K562 (cell line): ENCODE data around the gene DNASE2. TPM values are rescaled to one million over a fixed set of nuclear protein-coding genes. Genes with fewer than 3 reads are reported as not detected.

Experiments
- ATAC-seq: fragments of 200-7000 bp; cut with Tn5 transposase; 3 replicates; pipeline ENCODE4 v1.9.1; 2020; ENCODE audit warnings: moderate library complexity
- BruUV-seq: library from RNA; stranded (reverse); fragments of 400-500 nt; replicated peaks from 2 replicates; lab custom pipeline; 2021; lab: Mats Ljungman, UMichigan
- CTCF ChIA-PET: fragments of 300-600 bp; formaldehyde crosslinking; extraction: SDS; loops from one replicate; lab custom pipeline; 2021; ENCODE audit warnings: low intra/inter-chr PET ratio; lab: Yijun Ruan, JAX
- POLR2A ChIA-PET: fragments of 300-600, 350-650 bp; sonication (Branson Sonifier 250); formaldehyde crosslinking; extraction: SDS; loops from one replicate; lab custom pipeline; 2021; ENCODE audit warnings: antibody characterized with exemption, inconsistent platforms; lab: Yijun Ruan, JAX
- DNase-seq, 4 experiments: peaks; one replicate each; pipeline versions ENCODE4 v3.0.0 to v3.0.0-alpha.2; 2011 to 2018; ENCODE audit warnings: low spot score in 3 of 4, mixed read lengths in 3 of 4; ENCODE audit errors: extremely low read depth in 1 of 4
- FAIRE-seq: peaks from 2 replicates; lab custom pipeline; 2011; peaks lifted over from hg19 to GRCh38; lab: Jason Lieb, UNC
- H2AFZ ChIP-seq: 2 replicates; pipeline ENCODE4 v1.6.0; 2011; ENCODE audit warnings: low read depth, low read length, control low read depth, inconsistent platforms
- H3K27ac ChIP-seq: fragments of 200-600 bp; 3 replicates; pipeline ENCODE4 v1.8.0; 2011; ENCODE audit warnings: low read depth, mild to moderate bottlenecking, control low read depth, inconsistent platforms, low read length, moderate library complexity, mixed read lengths; ENCODE audit errors: extremely low read depth
- H3K27me3 ChIP-seq, 2 experiments: fragments of 300-600 bp in 1 of 2; 2 replicates in 1 of 2; 3 replicates in 1 of 2; pipeline versions ENCODE4 v1.6.0 to v1.8.0; 2011; ENCODE audit warnings: inconsistent platforms in 2 of 2, low read length in 2 of 2, mild to moderate bottlenecking in 1 of 2, mixed read lengths in 1 of 2, moderate library complexity in 1 of 2; ENCODE audit not compliant: control insufficient read depth in 2 of 2, insufficient read depth in 2 of 2
- H3K36me3 ChIP-seq: fragments of 300-600 bp; 3 replicates; pipeline ENCODE4 v1.8.0; 2011; ENCODE audit warnings: mild to moderate bottlenecking, low read length, inconsistent platforms; ENCODE audit not compliant: control insufficient read depth, insufficient read depth
- H3K4me1 ChIP-seq, 2 experiments: fragments of 200-600 bp in 1 of 2; replicated peaks in 1 of 2; 2 replicates in 1 of 2; 3 replicates in 1 of 2; pipeline versions ENCODE4 v1.5.1 to v1.8.0; 2011; ENCODE audit warnings: inconsistent platforms in 2 of 2, low read length in 2 of 2, mild to moderate bottlenecking in 1 of 2, mixed read lengths in 1 of 2, moderate library complexity in 1 of 2; ENCODE audit not compliant: control insufficient read depth in 2 of 2, insufficient read depth in 2 of 2
- H3K4me2 ChIP-seq: 2 replicates; pipeline ENCODE4 v1.6.1; 2011; ENCODE audit warnings: low read length, control low read depth, inconsistent platforms, mixed read lengths; ENCODE audit not compliant: insufficient read depth
- H3K4me3 ChIP-seq: fragments of 200-600 bp; sonication (generic), shearing (Covaris generic); 2 replicates; pipeline ENCODE4 v1.5.1; 2016; ENCODE audit warnings: control low read depth, inconsistent platforms
- H3K79me2 ChIP-seq: fragments of 200-600 bp; 3 replicates; pipeline ENCODE4 v1.8.0; 2011; ENCODE audit warnings: low read length, inconsistent platforms; ENCODE audit not compliant: control insufficient read depth, insufficient read depth
- H3K9ac ChIP-seq, 2 experiments: 2 replicates each; pipeline versions ENCODE4 v1.6.0 to v1.6.1; 2011; ENCODE audit warnings: low read depth in 2 of 2, low read length in 2 of 2, control low read depth in 1 of 2, inconsistent platforms in 1 of 2, mild to moderate bottlenecking in 1 of 2, mixed read lengths in 1 of 2; ENCODE audit not compliant: insufficient read depth in 1 of 2
- H3K9me1 ChIP-seq: one replicate; pipeline ENCODE4 v1.6.0; 2011; ENCODE audit warnings: inconsistent platforms, mild to moderate bottlenecking, low read length, moderate library complexity; ENCODE audit not compliant: control insufficient read depth, insufficient read depth
- H3K9me3 ChIP-seq: replicated peaks from 2 replicates; pipeline ENCODE4 v1.5.1; 2011; ENCODE audit warnings: low read depth, low read length, inconsistent platforms; ENCODE audit not compliant: control insufficient read depth, insufficient read depth
- H4K20me1 ChIP-seq: replicated peaks from 2 replicates; pipeline ENCODE4 v1.6.1; 2011; ENCODE audit warnings: low read length, inconsistent platforms, mixed read lengths; ENCODE audit not compliant: control insufficient read depth, insufficient read depth
- ADNP ChIP-seq: fragments of 200-800 bp; sonication (Bioruptor generic); IDR thresholded peaks from 2 replicates; pipeline ENCODE4 v1.6.1; 2016; ENCODE audit warnings: missing genetic modification characterization, missing compliant biosample characterization
- BCOR ChIP-seq: fragments of 450-650 bp; IDR thresholded peaks from 2 replicates; pipeline ENCODE4 v1.6.1; 2016
- CEBPB ChIP-seq: fragments of 450-650 bp; IDR thresholded peaks from 2 replicates; pipeline ENCODE4 v1.6.1; 2016; ENCODE audit warnings: missing genetic modification characterization, missing compliant biosample characterization
- ESRRA ChIP-seq: fragments of 450-650 bp; IDR thresholded peaks from 2 replicates; pipeline ENCODE4 v1.6.1; 2014; ENCODE audit warnings: low read depth, mild to moderate bottlenecking, moderate library complexity, borderline replicate concordance
- ESRRB ChIP-seq: fragments of 250-450 bp; sonication (Bioruptor Pico); IDR thresholded peaks from 2 replicates; pipeline ENCODE4 v1.5.0; 2020; ENCODE audit warnings: mild to moderate bottlenecking, moderate library complexity, borderline replicate concordance
- HDAC1 ChIP-seq, 2 experiments: fragments of 450-650 bp; IDR thresholded peaks; 2 replicates each; pipeline ENCODE4 v1.6.1; 2016 to 2017; ENCODE audit warnings: inconsistent platforms in 1 of 2, mild to moderate bottlenecking in 1 of 2, moderate library complexity in 1 of 2
- RBM15 ChIP-seq: fragments of 200-400 bp; formaldehyde crosslinking; IDR thresholded peaks from 2 replicates; pipeline ENCODE4 v1.6.1; 2018; ENCODE audit warnings: mild to moderate bottlenecking, low read length, moderate library complexity; ENCODE audit not compliant: insufficient read depth
- RBM25 ChIP-seq: fragments of 200-400 bp; formaldehyde crosslinking; IDR thresholded peaks from 2 replicates; pipeline ENCODE4 v1.6.1; 2018; ENCODE audit warnings: low read length, low read depth, moderate library complexity; ENCODE audit not compliant: severe bottlenecking
- TAF7 ChIP-seq: fragments of 450-650 bp; IDR thresholded peaks from 2 replicates; pipeline ENCODE4 v1.6.1; 2016; ENCODE audit warnings: missing genetic modification characterization, missing compliant biosample characterization
- ZNF224 ChIP-seq: sonication (generic); formaldehyde crosslinking; IDR thresholded peaks from 2 replicates; pipeline ENCODE4 v1.8.0; 2022; ENCODE audit warnings: mild to moderate bottlenecking, missing genetic modification reagents
- ZNF551 ChIP-seq: fragments of 250-450 bp; sonication (Bioruptor Pico); IDR thresholded peaks from 2 replicates; pipeline ENCODE4 v1.5.0; 2021; ENCODE audit warnings: mild to moderate bottlenecking, moderate library complexity
- ZNF609 ChIP-seq: sonication (generic); formaldehyde crosslinking; IDR thresholded peaks from 2 replicates; pipeline ENCODE4 v1.8.1; 2023; ENCODE audit warnings: missing genetic modification reagents, mild to moderate bottlenecking, borderline replicate concordance
- WGBS: fragments of 100-300 bp; shearing (Covaris generic); methylation state at CpG from one replicate; pipeline ENCODE4 v1.1.6; 2016; ENCODE audit warnings: low coverage, mixed read lengths; ENCODE audit not compliant: insufficient coverage; ENCODE audit errors: missing lambda C conversion rate; 5-methylcytosine and 5-hydroxymethylcytosine counted together
- in situ Hi-C: fragments of 300-500 bp; cut with MboI; formaldehyde crosslinking; loops from 4 replicates; pipeline ENCODE4 v1.15.0; 2018; ENCODE audit warnings: inconsistent platforms, mixed read lengths
- intact Hi-C: fragments of 100-400 bp; cut with micrococcal nuclease; formaldehyde crosslinking; loops from 2 replicates; pipeline ENCODE4 v1.14.2; 2022
- polyA plus RNA-seq, 8 experiments: library from polyadenylated mRNA; depleted of rRNA in 4 of 8; stranded (reverse) in 5 of 8; unstranded in 3 of 8; fragments of >200 nt; fragmentation: Nextera tagmentation in 2 of 8; fragmentation: Illumina TruSeq in 1 of 8; extraction: Ambion mirVana in 2 of 8; extraction: Trizol in 1 of 8; gene quantifications; 2 replicates each; pipeline versions ENCODE4 v1.2.1 to v1.2.3, GENCODE V29; 2011 to 2014; ENCODE audit warnings: inconsistent platforms in 1 of 8, missing spikeins in 1 of 8
- total RNA-seq, 7 experiments: library from RNA; depleted of rRNA in 6 of 7; stranded (reverse); fragments of >200 nt in 6 of 7; fragmentation: Illumina TruSeq in 2 of 7; extraction: Trizol in 2 of 7; gene quantifications; 2 replicates each; pipeline versions ENCODE4 v1.2.1 to v1.2.3, GENCODE V29; 2011 to 2021; ENCODE audit warnings: low replicate concordance in 1 of 7
- TF ChIP-seq, protein P1 (sequence below): fragments of 250-450 bp; sonication (Bioruptor Pico); IDR thresholded peaks from 2 replicates; pipeline ENCODE4 v1.8.0; 2021; ENCODE audit warnings: borderline replicate concordance, mild to moderate bottlenecking, moderate library complexity; ENCODE audit not compliant: poor library complexity, severe bottlenecking

DNASE2 gene
- total and polyA plus RNA-seq, 9 of the 15 experiments (the other 6 are each of a cell fraction or from before 2014, with no cell fraction given): 4.4 to 27.0 (median 20.2) TPM

- TF ChIP-seq ZNF609 (CRISPR knock-in tag) (no peak), CEBPB (tag) (no peak), ZNF551 (CRISPR knock-in tag) (no peak), TAF7 (tag) (no peak)
These were observed 588 bp downstream of the DNASE2 start (continued) for GRCh38 chr19:12880551-12881171.

- peaks cover 28% of the 10 kb centered on the region; the same call in 2 of the 3 replicates for H3K36me3 ChIP-seq
- intact Hi-C loops (no loop called here), in situ Hi-C loops (no loop called here)
- no peak for FAIRE-seq
- peaks cover 0 to 33% of the 10 kb centered on the region in 2 experiments; a peak in 2 of 5 replicates for H3K4me1 ChIP-seq
- no peaks in the 10 kb centered on the region for H4K20me1 ChIP-seq
- WGBS: 84% methylated on average over 6 of the region's 6 CpGs
- ChIA-PET POLR2A (interaction anchor here (0.6 to 1.1 kb wide), 2 partner anchors 16 to 34 kb away, joined by 3 to 6 read pairs; partner anchors contain the start of gene GCDH), CTCF (no interaction called here)
- 0 out of 3 replicates have a peak, but pooled peaks cover 2% of the 10 kb centered on the region for H3K79me2 ChIP-seq
- H3K9me3 ChIP-seq: peaks cover 2% of the 10 kb centered on the region; the same call in 1 of the 2 replicates
- H3K4me2 ChIP-seq: no peak overlapping the region
- no peak overlapping the region for H3K4me3 ChIP-seq
- BruUV-seq: no TSS peak
- TF ChIP-seq RBM15 (no peak), ADNP (tag) (peak; percentile 53), BCOR (peak; percentile 46; the same call in 1 of the 2 replicates), HDAC1 (IDR thresholded peaks at IDR 0.05) (no peak), ESRRA (peak; percentile 55; the same call in 1 of the 2 replicates), RBM25 (peak; percentile 63), ESRRB (CRISPR knock-in tag) (no peak), ZNF224 (CRISPR knock-in tag) (no peak)
- TF ChIP-seq, protein P1, sequence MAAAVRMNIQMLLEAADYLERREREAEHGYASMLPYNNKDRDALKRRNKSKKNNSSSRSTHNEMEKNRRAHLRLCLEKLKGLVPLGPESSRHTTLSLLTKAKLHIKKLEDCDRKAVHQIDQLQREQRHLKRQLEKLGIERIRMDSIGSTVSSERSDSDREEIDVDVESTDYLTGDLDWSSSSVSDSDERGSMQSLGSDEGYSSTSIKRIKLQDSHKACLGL (CRISPR knock-in tag): no peak
- TF ChIP-seq, all 486 proteins: peak for 4
- H3K27me3 ChIP-seq: no peaks in the 10 kb centered on the region
- no peak overlapping the region for H3K27ac ChIP-seq
- H3K9me1 ChIP-seq: no peaks in the 10 kb centered on the region
- no peak overlapping the region for H3K9ac ChIP-seq
- no peak for ATAC-seq
- no peak for DNase-seq
- H2AFZ ChIP-seq: no peak overlapping the region
These were observed 6.2 kb downstream of the DNASE2 start for GRCh38 chr19:12875086-12875485.
